Endodermal cell (in vitro differentiated cells): ENCODE measurements around the gene MYH6. TPM values are rescaled to one million over a fixed set of nuclear protein-coding genes. Genes with fewer than 3 reads are reported as not detected.
A peak's percentile ranks its signal among the peaks of the same experiment; 100 is the strongest.

ENCODE experiments used
- DNase-seq: peaks from one replicate; pipeline ENCODE4 v3.0.0-alpha.2; 2017
- H3K27ac ChIP-seq: 2 replicates; pipeline ENCODE4 v1.5.1; 2013; ENCODE audit warnings: mild to moderate bottlenecking, low read depth, low read length, moderate library complexity
- H3K27me3 ChIP-seq: 2 replicates; pipeline ENCODE4 v1.6.1; 2013; ENCODE audit warnings: mild to moderate bottlenecking, low read length, moderate library complexity; ENCODE audit not compliant: insufficient read depth, control insufficient read depth, poor library complexity, severe bottlenecking
- H3K36me3 ChIP-seq: 2 replicates; pipeline ENCODE4 v1.7.0; 2013; ENCODE audit warnings: mild to moderate bottlenecking, low read length, moderate library complexity; ENCODE audit not compliant: control insufficient read depth, insufficient read depth
- H3K4me1 ChIP-seq: one replicate; pipeline ENCODE4 v1.7.0; 2013; ENCODE audit warnings: low read length; ENCODE audit not compliant: control insufficient read depth, insufficient read depth
- H3K4me3 ChIP-seq: 2 replicates; pipeline ENCODE4 v1.5.1; 2013; ENCODE audit warnings: mild to moderate bottlenecking, low read length, moderate library complexity
- H3K9ac ChIP-seq: 2 replicates; pipeline ENCODE4 v1.6.1; 2013; ENCODE audit warnings: mild to moderate bottlenecking, low read length, moderate library complexity; ENCODE audit not compliant: poor library complexity, severe bottlenecking; ENCODE audit errors: extremely low read depth
- H3K9me3 ChIP-seq: 2 replicates; pipeline ENCODE4 v1.6.1; 2013; ENCODE audit warnings: mild to moderate bottlenecking, low read length, moderate library complexity; ENCODE audit not compliant: control insufficient read depth
- H3K27ac Mint-ChIP-seq: 2 replicates; pipeline ENCODE4 v1.8.0; 2020; ENCODE audit warnings: mixed read lengths
- H3K27me3 Mint-ChIP-seq: 2 replicates; pipeline ENCODE4 v1.8.0; 2021; ENCODE audit warnings: mild to moderate bottlenecking, mixed read lengths; ENCODE audit not compliant: insufficient read depth
- H3K36me3 Mint-ChIP-seq: 2 replicates; pipeline ENCODE4 v1.8.0; 2020; ENCODE audit warnings: low read depth, mixed read lengths
- H3K4me1 Mint-ChIP-seq: 2 replicates; pipeline ENCODE4 v1.8.0; 2020; ENCODE audit warnings: mixed read lengths
- H3K4me3 Mint-ChIP-seq: 2 replicates; pipeline ENCODE4 v1.8.0; 2020; ENCODE audit warnings: mild to moderate bottlenecking, moderate library complexity, mixed read lengths
- H3K9me3 Mint-ChIP-seq: 2 replicates; pipeline ENCODE4 v1.8.0; 2020; ENCODE audit warnings: mild to moderate bottlenecking, mixed read lengths
- CTCF ChIP-seq: fragments of 200-600 bp; sonication (generic); conservative IDR thresholded peaks from 2 replicates; pipeline ENCODE4 v1.5.0; 2021; ENCODE audit warnings: antibody characterized with exemption, mild to moderate bottlenecking
- WGBS, 2 experiments: methylation state at CpG; one replicate each; pipeline versions ENCODE4 v1.1.5 to v1.1.7; 2013; ENCODE audit warnings: missing lambda C conversion rate in 2 of 2, mixed read lengths in 1 of 2; ENCODE audit not compliant: insufficient coverage in 1 of 2, insufficient read length in 1 of 2; 5-methylcytosine and 5-hydroxymethylcytosine counted together
- total RNA-seq, 2 donors: library from RNA; stranded (reverse); fragmentation: NEBNext Ultra II Directional in 1 of 2; extraction: Animal tissue kit (Norgen Biotek cat#: 25700) in 1 of 2; gene quantifications; 2 replicates in 1 of 2; 3 replicates in 1 of 2; pipeline ENCODE4 v1.2.1, GENCODE V29; 2021

The MYH6 gene
- total RNA-seq, 2 donors from 2014 or later, result not detected

DNA sequence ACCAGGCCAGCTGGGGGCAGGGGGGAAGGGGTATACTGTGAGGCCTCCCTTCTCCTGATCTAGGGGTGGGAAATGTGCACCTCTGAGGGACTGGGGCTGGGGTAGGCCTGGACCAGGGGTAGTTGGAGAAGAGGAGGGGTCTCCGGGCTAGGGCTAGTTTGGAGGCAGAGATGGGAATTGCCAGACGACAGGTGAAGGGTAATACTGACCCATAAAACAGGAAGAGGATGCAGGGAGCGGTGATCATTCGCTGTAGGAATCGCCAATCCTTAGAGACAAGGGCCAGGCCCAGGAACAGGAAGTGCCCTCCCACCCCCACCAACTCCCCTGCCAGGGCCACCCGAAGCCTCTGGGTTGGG is 59.8 kb downstream of the MYH6 start:
- no peak overlapping the region for H3K4me3 ChIP-seq
- 82 to 99% methylated on average over 4 to 6 of the region's 6 CpGs for WGBS, 2 experiments
- no peak for DNase-seq
- H3K36me3 Mint-ChIP-seq, result peaks cover 21% of the 10 kb centered on the region
- H3K4me3 Mint-ChIP-seq, result no peak overlapping the region
- H3K9ac ChIP-seq, result no peak overlapping the region
- H3K4me1 Mint-ChIP-seq, result peaks cover 24% of the 10 kb centered on the region
- H3K27ac ChIP-seq, result no peak overlapping the region
- H3K9me3 Mint-ChIP-seq, result peaks cover 1% of the 10 kb centered on the region
- no peaks in the 10 kb centered on the region for H3K36me3 ChIP-seq
- TF ChIP-seq CTCF, result no peak
- peaks cover 6% of the 10 kb centered on the region for H3K9me3 ChIP-seq
- H3K27me3 ChIP-seq, result peaks cover 8% of the 10 kb centered on the region
- H3K4me1 ChIP-seq, result peaks cover 19% of the 10 kb centered on the region
- H3K27me3 Mint-ChIP-seq, result peaks cover 27% of the 10 kb centered on the region
- no peak overlapping the region for H3K27ac Mint-ChIP-seq

DNA sequence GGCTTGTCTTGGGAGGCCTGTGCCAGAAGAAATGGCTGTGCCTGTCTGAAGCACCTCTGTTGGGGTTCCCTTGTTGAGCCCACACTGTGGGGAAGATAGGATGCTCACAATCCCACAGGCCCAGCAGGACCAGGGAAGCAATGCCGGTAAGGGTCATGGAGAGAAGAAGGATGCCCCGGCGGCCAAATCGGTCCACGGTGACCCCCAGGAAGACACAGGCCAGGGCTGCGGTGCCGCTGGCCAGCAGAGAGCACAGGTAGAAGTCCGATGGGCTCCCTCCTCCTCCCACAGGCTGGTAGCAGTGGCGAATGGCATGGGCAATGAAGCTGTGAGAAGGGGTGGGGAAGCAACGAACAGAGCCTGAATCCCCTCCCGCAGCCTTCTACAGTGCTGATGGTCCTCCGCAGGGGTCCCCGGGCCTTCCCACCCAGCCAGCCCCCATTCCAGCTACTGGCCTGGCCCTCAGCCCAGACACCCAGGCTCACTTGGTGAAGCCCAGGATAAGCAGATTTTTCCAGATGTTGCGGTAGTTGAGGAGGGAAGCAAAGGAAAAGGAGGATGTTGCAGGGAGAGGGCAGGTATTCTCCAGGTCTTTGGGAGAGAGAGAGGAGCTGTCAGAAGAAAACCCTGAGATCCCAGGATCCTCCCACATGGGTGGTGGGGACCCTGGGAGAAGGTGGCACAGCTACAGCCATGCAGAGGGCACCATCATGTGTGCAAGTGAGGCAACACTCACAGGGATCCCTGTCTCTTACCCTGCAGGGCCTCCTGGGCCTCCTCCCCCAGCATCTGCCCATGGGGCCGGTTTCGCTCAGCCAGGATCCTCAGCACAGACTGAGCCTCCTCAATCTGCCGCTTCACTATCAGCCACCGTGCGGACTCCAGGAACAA is 60.4 kb downstream of the MYH6 start:
- Histone ChIP-seq H3K27ac (no peak overlapping the region), H3K36me3 (no peaks in the 10 kb centered on the region), H3K9me3 (peaks cover 6% of the 10 kb centered on the region), H3K4me3 (no peak overlapping the region), H3K9ac (no peak overlapping the region), H3K27me3 (peaks cover 8% of the 10 kb centered on the region), H3K4me1 (peaks cover 19% of the 10 kb centered on the region)
- WGBS, 2 experiments, result 93 to 97% methylated on average over 5 to 19 of the region's 19 CpGs
- H3K9me3 Mint-ChIP-seq, result peaks cover 1% of the 10 kb centered on the region
- H3K27ac Mint-ChIP-seq, result no peak overlapping the region
- TF ChIP-seq CTCF, result no peak
- no peak overlapping the region for H3K4me3 Mint-ChIP-seq
- peaks cover 21% of the 10 kb centered on the region for H3K36me3 Mint-ChIP-seq
- H3K4me1 Mint-ChIP-seq, result peaks cover 23% of the 10 kb centered on the region
- DNase-seq, result peak; percentile 31
- H3K27me3 Mint-ChIP-seq, result peaks cover 23% of the 10 kb centered on the region

DNA sequence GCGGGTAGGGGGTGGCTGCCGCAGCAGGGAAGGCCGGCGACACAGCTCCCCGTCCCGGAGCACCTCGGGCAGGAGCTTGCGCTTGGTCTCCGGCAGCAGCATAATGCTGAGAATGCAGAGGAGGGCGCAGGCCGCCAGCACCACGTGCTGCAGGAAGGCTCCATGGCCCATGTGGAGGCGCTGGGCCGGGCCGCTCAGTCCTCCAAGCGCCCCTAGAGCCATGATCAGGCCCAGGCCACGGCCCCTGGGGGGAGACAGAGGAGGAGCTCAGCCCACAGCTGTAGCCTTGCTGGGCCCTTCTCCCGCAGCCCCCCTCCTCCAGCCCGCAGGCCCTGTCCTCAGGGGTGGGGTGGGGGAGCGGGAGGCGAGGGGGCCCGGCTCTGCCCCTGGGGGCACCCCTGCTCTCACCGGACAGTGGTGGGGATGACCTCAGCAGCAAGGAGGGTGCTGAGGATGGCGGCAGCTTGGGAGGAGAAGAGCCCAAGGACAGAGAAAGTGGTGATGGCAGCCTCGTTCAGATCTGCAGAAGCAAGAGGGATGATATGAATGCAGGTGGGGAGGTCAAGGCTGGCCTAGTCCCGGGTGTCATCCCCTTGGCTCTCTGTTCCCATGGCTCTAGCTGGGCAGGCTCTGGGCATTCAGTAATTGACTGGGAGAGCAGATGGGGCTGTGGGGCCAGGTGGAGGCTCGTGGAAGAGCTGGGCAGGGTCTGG is 61.2 kb downstream of the MYH6 start:
- H3K4me3 Mint-ChIP-seq, result peak overlapping the region; percentile 10
- TF ChIP-seq CTCF, result no peak
- peaks cover 21% of the 10 kb centered on the region for H3K36me3 Mint-ChIP-seq
- peaks cover 25% of the 10 kb centered on the region for H3K27me3 Mint-ChIP-seq
- H3K27ac ChIP-seq, result no peak overlapping the region
- peaks cover 19% of the 10 kb centered on the region for H3K4me1 ChIP-seq
- H3K9me3 Mint-ChIP-seq, result peaks cover 9% of the 10 kb centered on the region
- peaks cover 12% of the 10 kb centered on the region for H3K9me3 ChIP-seq
- H3K4me3 ChIP-seq, result no peak overlapping the region
- peaks cover 23% of the 10 kb centered on the region for H3K4me1 Mint-ChIP-seq
- H3K9ac ChIP-seq, result no peak overlapping the region
- 89 to 95% methylated on average over 10 to 27 of the region's 27 CpGs for WGBS, 2 experiments
- peaks cover 8% of the 10 kb centered on the region for H3K27me3 ChIP-seq
- H3K27ac Mint-ChIP-seq, result no peak overlapping the region
- peak; percentile 62 for DNase-seq
- H3K36me3 ChIP-seq, result no peaks in the 10 kb centered on the region
